Ovary (tissue), 3 donors: ENCODE measurements around the gene CRLF3.

Source experiments
- EP300 ChIP-seq: sonication (generic); formaldehyde crosslinking; IDR thresholded peaks from one replicate; pipeline ENCODE4 v1.6.1; 2017; ENCODE audit warnings: antibody characterized with exemption
- POLR2A ChIP-seq: fragments of 450-650 bp; IDR thresholded peaks from one replicate; pipeline ENCODE4 v1.6.1; 2017; ENCODE audit warnings: antibody characterized with exemption, mild to moderate bottlenecking, moderate library complexity
- TF ChIP-seq, protein P1 (sequence below), 3 donors: fragments of 450-650 bp in 2 of 3; fragments of 200-600 bp in 1 of 3; IDR thresholded peaks; one replicate each; pipeline versions ENCODE4 v1.5.1 to v1.8.0; 2016 to 2022; ENCODE audit warnings: antibody characterized with exemption in 3 of 3, mild to moderate bottlenecking in 1 of 3
- donor health status: DM: no; HTN: no; CAD: no.

DNA sequence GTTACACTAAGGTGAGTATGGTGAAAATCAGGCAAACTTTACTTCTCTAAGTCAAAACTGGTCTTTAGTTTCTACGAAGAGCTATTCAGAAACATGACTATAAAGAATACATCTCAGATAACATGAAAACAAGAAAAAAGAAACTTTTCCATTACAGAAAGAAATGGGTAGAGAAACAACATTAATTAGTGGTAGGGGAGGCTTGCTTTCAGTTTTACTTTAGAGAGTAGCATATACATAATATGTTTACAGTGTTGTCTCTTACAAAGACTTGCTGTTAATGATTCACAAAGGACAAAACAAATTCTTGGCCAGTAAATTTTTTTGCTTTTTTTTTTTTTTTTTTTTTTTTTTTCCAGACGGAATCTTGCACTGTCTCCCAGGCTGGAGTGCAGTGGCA is 34.2 kb downstream of the CRLF3 start:
- TF ChIP-seq, protein P1, sequence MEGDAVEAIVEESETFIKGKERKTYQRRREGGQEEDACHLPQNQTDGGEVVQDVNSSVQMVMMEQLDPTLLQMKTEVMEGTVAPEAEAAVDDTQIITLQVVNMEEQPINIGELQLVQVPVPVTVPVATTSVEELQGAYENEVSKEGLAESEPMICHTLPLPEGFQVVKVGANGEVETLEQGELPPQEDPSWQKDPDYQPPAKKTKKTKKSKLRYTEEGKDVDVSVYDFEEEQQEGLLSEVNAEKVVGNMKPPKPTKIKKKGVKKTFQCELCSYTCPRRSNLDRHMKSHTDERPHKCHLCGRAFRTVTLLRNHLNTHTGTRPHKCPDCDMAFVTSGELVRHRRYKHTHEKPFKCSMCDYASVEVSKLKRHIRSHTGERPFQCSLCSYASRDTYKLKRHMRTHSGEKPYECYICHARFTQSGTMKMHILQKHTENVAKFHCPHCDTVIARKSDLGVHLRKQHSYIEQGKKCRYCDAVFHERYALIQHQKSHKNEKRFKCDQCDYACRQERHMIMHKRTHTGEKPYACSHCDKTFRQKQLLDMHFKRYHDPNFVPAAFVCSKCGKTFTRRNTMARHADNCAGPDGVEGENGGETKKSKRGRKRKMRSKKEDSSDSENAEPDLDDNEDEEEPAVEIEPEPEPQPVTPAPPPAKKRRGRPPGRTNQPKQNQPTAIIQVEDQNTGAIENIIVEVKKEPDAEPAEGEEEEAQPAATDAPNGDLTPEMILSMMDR (IDR thresholded peaks at IDR 0.05), result no peak
- TF ChIP-seq POLR2A (no peak), EP300 (no peak)
